AG10803 (cell line): Measurements from ENCODE around the gene ABI2.

Source experiments
- DNase-seq: peaks from one replicate; pipeline ENCODE4 v3.0.0; 2010; ENCODE audit warnings: low read depth
- H3K4me3 ChIP-seq: 2 replicates; pipeline ENCODE4 v1.5.1; 2011; ENCODE audit warnings: mild to moderate bottlenecking, low read length, control low read depth
- TF ChIP-seq, protein P1 (sequence below): conservative IDR thresholded peaks from 2 replicates; pipeline ENCODE4 v1.5.1; 2011; ENCODE audit warnings: mild to moderate bottlenecking, low read length, control low read depth, inconsistent platforms

The ABI2 gene

DNA sequence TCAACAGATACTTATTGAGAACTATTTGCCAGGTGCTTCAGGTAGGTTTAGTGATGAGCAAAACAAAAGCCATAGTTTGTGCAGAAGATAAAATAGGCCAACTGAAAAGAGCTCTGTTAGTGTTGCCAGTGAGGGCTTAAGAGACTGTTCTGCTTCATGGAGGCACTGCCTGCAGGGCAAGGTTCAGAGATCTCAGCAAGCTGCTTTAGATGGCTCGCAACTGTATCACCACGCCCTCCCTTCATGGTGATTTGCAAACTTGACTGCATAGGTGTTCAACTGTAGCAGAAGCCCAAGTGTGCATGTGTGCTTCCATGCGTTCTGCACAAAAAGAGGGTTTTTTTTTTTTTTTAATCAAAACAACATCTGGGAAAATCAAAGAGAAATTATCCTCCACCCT is 122.4 kb downstream of the ABI2 start:
- H3K4me3 ChIP-seq: no peak overlapping the region
- TF ChIP-seq, protein P1, sequence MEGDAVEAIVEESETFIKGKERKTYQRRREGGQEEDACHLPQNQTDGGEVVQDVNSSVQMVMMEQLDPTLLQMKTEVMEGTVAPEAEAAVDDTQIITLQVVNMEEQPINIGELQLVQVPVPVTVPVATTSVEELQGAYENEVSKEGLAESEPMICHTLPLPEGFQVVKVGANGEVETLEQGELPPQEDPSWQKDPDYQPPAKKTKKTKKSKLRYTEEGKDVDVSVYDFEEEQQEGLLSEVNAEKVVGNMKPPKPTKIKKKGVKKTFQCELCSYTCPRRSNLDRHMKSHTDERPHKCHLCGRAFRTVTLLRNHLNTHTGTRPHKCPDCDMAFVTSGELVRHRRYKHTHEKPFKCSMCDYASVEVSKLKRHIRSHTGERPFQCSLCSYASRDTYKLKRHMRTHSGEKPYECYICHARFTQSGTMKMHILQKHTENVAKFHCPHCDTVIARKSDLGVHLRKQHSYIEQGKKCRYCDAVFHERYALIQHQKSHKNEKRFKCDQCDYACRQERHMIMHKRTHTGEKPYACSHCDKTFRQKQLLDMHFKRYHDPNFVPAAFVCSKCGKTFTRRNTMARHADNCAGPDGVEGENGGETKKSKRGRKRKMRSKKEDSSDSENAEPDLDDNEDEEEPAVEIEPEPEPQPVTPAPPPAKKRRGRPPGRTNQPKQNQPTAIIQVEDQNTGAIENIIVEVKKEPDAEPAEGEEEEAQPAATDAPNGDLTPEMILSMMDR: no peak
- DNase-seq: no peak

DNA sequence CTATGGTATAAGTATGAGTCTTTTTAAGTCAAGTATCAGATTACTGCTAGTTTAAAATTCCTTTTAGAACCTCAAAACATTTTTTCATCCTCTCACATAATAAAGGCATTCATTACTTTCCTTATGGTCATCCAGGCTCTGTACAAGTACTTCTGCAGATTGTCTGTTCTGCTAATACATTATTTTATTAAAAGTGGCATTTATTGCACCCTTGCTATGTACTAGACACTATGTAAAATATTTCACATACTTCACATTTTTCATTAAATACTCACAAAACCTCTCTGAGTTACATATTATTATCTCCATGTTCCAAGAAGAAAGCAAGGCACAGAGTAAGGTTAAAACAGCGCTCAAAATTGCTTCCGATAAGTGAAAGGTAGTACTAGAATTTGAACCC is 122.8 kb downstream of the ABI2 start:
- no peak overlapping the region for H3K4me3 ChIP-seq
- TF ChIP-seq, protein P1: no peak
- DNase-seq: peak; percentile 84

DNA sequence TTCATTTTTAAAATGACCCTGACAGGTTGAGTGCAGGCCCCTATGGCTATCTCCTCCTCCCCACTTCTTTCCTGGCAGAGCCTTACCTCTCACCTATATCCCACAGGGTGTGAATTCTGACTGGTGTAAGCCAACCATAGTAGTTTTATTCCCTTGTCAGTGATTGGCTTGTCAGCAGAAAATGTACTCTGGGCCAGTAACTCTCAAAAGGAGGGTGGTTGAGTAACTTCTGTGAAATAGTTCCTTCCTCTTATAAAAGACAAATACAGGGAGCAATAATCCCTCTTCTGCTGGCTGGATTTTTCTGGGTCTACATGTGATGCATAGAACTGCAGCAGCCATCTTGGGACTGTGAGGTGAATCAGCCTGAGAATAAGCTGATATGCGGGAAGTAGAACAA is 123.5 kb downstream of the ABI2 start:
- TF ChIP-seq, protein P1: no peak
- no peak overlapping the region for H3K4me3 ChIP-seq
- peak; percentile 40 for DNase-seq

DNA sequence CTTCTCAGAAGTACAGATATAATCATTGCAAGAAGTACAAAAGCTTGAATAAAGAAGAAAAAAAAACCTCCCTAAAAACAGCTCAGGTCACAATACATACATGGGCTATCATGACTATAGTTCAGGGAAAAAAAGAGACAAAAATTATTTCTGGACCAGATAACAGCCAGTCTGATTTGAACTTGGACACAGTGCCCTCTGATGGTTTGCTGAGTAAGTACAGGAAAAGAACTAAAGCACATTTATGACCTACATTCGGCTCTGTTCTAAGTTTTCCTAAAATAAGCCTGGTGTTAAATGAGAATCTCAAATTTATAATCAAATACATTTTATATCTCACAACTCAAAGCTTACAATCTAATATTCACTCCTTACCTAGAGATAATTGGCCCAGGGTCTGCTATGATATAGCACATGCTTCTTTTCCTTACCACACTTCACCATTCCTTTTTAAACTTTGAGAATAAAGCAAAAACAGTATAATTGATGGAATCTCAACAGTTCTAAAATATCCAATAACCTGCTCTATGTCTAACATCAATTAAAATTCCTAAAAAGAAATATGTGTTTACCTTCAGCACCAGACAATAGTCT is 125.8 kb downstream of the ABI2 start:
- H3K4me3 ChIP-seq: no peak overlapping the region
- TF ChIP-seq, protein P1: peak; percentile 87
- peak; percentile 65 for DNase-seq

DNA sequence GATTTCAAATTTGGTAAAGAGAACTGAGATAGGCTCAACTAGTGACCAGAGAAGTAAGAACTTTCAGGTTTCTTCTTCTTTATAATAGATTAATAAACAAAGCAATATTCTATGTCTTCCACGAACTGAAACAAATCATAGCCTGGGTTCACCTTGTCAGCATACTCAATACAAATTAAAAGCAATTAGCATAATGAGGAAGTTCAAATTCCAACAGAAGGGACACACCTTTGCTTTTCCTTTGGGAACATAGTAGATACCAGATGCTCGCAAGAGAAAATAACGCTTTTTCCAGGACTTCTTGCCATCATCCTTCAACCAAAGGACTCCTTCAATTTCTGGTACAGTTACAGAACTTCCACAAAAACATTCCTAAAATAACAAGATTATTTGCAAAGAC is 127.0 kb downstream of the ABI2 start:
- no peak overlapping the region for H3K4me3 ChIP-seq
- DNase-seq: no peak
- TF ChIP-seq, protein P1: no peak

DNA sequence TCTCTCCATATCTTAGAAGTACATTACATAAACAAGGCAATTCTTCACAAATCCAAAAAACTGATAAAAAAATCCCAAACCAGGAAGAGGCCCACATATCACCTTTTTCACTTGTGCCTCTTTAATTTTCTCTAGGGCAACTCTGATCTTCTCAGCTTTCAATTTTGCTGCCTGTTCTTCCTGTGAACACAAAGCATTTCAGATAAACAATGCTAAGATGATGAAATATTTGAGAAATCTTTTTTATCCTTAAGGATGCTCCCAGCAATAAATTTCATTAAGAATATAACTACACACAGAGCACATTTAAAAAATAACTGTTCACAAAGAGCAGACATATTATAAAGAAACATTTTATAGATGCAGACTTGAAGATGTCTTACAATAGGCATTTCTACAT is 133.6 kb downstream of the ABI2 start:
- no peak overlapping the region for H3K4me3 ChIP-seq
- TF ChIP-seq, protein P1: no peak
- peak; percentile 46 for DNase-seq

DNA sequence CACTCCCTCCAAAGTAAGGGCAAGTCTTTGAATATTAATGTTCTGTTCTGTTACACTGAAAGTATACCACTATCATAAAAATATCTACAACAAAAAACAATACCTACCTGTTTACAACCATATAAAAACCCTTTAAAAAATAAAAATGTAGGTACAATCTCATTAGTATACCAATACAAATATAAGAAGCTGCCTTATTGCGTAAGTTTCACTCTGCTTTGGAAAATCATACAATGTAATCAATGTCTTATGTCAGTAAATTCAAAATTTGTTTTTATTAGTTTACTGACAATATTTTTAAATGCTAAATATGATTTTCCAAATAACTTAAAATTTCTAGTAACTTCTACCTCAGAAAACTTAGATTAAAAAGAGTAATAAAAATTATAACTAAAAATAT is 134.1 kb downstream of the ABI2 start:
- TF ChIP-seq, protein P1: no peak
- no peak overlapping the region for H3K4me3 ChIP-seq
- DNase-seq: no peak
